Transverse colon (tissue), 4 donors: ENCODE data around the gene SNED1.

Experiments used
- POLR2AphosphoS5 ChIP-seq, 3 donors: sonication (generic); formaldehyde crosslinking; IDR thresholded peaks; one replicate each; pipeline ENCODE4 v1.6.1; 2016; ENCODE audit warnings: antibody characterized with exemption in 3 of 3
- TF ChIP-seq, protein P1 (sequence below), 5 experiments: fragments of 200-600 bp in 3 of 5; fragments of 450-650 bp in 2 of 5; sonication (generic) in 3 of 5; IDR thresholded peaks; 1 replicate in 2 of 5; 2 replicates in 3 of 5; pipeline ENCODE4 v1.5.1; 2016 to 2017; ENCODE audit warnings: antibody characterized with exemption in 5 of 5, inconsistent platforms in 3 of 5, mild to moderate bottlenecking in 2 of 5, moderate library complexity in 1 of 5

DNA sequence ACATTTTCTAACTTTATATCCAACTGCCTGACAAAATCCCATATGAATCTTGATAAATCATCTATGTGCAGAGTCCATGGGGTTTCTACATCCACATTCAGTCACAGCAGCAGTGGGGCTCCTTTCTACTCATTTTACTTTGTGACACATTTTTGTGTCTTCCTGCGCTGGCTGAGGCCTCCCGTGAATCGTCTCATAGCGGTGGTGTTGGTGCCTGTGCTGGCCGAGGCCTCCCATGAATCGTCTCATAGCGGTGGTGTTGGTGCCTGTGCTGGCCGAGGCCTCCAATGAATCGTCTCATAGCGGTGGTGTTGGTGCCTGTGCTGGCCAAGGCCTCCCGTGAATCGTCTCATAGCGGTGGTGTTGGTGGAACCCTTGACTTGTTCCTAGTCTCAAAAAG lies 17.0 kb downstream of the SNED1 start:
- TF ChIP-seq, protein P1, sequence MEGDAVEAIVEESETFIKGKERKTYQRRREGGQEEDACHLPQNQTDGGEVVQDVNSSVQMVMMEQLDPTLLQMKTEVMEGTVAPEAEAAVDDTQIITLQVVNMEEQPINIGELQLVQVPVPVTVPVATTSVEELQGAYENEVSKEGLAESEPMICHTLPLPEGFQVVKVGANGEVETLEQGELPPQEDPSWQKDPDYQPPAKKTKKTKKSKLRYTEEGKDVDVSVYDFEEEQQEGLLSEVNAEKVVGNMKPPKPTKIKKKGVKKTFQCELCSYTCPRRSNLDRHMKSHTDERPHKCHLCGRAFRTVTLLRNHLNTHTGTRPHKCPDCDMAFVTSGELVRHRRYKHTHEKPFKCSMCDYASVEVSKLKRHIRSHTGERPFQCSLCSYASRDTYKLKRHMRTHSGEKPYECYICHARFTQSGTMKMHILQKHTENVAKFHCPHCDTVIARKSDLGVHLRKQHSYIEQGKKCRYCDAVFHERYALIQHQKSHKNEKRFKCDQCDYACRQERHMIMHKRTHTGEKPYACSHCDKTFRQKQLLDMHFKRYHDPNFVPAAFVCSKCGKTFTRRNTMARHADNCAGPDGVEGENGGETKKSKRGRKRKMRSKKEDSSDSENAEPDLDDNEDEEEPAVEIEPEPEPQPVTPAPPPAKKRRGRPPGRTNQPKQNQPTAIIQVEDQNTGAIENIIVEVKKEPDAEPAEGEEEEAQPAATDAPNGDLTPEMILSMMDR (IDR thresholded peaks at IDR 0.05) = no peak
- no peak for TF ChIP-seq POLR2AphosphoS5 (IDR thresholded peaks at IDR 0.05)
